Measurements from ENCODE around the gene ADSS1.
A peak's percentile ranks its signal among the peaks of the same experiment; 100 is the strongest.
"Not testable (repeated sequence)": the region's sequence is repeated elsewhere in the genome, so short reads cannot be mapped to it uniquely, and the experiment has no call there.

Gene ADSS1

DNA sequence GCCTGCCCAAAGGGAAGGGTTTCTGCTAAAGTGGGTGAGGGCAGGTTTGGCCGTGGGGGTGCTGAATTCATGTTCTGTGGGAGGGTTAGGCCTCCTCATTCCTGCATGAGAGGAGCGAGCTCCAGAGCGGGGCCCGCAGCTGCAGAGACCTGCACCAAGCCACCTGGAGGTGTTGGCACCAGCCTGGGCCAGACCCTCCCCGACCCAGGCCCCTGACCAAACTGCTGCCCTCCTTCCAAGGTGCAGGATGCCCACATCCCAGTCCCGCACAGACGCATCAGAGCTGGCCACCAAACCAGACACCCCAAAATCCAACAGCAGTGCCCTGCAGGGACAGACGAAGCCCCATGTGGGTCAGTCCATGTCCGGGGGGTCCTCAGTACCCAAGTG lies 10.6 kb downstream of the ADSS1 start:
- DNase-seq (ENCODE audit: low read depth in 2 of 2): no peak

DNA sequence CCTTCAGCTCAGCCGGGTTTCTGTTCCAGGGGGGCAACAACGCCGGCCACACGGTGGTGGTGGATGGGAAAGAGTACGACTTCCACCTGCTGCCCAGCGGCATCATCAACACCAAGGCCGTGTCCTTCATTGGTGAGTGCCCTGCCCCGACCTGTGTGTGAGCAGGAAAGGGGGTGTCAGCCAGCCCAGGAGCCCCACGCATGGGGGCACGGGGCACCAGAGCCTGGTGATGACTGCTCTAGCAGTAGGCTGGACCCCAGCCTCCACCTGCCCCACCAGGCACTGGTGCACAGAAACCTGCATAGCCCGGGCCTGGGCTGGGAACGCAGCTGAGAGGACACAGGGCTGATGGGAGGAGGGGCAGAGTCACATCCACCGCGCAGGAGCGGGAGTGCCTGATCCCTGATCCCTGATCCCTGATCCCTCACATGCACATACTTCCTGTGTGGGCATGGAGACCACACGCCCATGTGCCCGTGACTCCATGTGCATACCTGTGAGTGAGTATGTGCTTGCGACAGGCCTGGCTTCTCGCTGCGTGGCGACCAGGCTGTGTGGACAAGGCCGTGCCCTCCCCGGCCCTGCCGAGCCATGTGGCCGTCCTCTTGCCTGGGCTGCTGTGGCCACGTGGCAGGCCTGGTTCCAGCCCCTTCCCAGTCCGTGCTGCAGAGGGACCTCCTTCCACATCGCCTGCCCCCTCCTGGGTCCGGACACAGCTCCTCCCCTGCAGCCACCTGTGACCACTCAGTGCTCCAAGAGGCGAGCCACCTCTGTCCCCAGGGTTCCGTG lies 11.2 kb downstream of the ADSS1 start:
- DNase-seq (ENCODE audit: low read depth in 2 of 2): no peak

DNA sequence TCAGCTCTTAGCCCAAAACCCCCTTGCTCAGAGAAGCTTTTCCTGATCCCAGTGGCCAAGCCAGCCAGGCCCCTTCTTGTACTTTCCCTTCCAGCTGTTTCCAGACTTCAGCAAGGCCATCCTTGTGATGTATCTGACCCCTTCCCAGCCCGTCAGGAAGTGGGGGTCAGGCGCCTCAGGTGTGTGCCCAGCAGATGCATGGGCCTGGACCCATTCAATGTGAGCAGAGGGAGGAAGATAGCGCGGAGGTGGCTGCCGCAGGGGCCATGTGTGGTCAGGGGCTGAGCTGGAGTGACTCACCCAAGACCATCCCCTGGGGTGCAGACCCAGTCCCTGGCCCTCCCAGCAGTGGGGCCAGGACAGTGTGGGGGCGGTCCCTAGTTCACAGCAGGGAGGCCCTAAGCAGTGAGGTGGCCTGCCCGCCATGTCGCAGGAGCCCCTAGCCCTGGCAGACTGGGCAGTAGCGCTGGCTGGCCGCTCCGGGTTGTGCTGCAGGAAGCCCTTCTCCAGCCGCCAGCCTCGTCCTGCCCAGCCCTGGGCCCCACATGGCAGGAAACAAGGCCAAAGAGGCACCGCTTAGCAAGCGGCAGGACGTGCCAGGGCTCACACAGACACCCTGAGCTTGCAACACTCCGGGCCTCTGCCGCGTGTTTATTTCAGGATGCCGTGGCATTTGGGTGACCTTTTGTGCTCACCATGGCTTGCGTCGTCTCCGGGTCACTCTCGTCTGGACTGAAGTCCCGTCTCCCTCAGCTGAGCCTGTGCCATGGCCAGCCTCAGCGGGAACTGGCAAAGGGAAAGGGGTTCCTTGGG lies 12.0 kb downstream of the ADSS1 start:
- no peak for DNase-seq (ENCODE audit: low read depth in 2 of 2)

DNA sequence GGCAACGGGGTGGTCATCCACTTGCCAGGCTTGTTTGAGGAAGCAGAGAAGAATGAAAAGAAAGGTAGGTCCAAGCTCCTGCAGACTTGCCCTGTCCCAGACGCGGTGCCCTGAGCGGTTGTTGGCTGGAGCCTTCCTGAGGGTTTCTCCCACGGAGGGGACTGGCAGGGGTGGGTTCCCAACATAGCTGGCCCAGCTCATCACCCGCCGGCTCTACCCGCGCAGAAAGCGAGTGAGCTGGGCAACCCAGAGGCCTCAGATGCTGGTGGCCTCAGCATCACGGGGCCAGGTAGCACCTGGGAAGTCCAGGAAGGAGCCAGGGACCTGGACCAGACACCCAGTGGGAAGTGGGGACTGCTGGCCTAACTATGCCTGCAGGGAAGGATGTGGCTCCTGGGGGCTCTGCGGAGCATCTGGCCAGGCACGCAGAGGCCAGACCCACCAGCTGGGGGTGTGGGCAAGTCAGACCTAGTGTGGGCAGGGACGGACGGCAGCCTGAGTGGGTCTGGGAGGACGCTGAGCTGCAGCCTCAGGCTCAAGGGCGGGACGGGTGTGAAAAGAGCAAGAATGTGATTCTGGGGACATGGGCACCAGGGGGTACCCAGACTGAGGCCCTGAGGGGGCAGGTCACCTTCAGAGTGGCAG lies 14.5 kb downstream of the ADSS1 start:
- no peak for DNase-seq (ENCODE audit: low read depth in 2 of 2)

DNA sequence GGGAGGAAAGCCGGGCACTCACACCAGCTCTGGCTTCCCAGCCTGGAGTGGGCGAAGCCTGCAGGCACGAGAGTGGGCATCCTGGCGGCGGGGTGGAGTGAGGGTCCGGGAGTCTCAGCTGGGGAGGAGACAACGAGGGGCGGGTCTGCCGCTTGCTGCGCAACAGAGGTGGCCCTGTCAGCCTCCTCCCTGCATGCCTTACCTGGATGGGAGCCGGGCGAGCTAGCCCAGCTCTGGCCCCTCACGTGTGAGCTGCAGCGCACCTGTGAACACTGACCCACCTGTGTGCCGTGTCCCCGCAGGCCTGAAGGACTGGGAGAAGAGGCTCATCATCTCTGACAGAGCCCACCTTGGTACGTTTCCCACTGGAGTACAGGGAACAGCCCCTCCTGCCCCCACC lies 15.0 kb downstream of the ADSS1 start:
- no peak for DNase-seq (ENCODE audit: low read depth in 2 of 2)

DNA sequence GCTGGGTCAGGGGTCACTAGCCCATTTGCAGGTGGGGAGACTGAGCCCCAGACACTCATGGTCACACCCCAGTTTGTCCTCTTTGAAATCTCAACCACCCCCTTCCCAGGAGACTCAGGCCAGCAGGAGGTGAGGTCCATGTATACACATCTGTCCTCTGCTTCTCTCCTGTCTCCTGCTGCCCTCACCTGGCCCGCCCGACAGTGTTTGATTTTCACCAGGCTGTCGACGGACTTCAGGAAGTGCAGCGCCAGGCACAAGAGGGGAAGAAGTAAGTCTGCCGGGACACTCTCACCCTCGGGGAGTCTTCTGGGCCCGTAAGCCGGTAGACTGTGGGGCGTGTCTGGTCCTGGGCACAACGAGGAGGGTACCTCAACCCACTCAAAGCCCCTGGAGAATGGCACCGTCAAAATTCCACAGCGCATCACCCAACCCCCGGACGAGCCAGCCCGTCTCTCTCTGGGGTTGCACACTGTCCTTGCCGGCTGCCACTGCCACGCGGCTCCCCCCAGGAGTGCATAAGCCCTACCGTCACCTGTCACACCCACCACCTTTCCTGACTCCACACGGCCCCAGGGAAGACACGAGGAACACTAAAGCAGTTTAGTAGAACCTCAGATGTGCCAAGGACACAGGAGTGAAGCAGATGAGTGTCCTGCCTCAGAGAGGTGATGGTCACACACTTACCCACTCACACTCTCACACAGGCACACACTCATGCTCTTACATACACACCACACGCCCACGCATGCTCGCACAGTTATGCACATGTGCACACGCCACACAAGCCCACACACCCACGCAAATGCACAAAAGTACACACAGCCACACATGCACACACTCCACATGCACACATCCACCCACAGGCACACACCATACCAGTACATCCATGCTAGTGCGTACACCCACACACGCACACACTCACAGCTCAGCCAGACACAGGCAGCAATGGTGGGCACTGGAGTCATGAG lies 15.8 kb downstream of the ADSS1 start:
- DNase-seq (ENCODE audit: low read depth in 2 of 2): no peak

DNA sequence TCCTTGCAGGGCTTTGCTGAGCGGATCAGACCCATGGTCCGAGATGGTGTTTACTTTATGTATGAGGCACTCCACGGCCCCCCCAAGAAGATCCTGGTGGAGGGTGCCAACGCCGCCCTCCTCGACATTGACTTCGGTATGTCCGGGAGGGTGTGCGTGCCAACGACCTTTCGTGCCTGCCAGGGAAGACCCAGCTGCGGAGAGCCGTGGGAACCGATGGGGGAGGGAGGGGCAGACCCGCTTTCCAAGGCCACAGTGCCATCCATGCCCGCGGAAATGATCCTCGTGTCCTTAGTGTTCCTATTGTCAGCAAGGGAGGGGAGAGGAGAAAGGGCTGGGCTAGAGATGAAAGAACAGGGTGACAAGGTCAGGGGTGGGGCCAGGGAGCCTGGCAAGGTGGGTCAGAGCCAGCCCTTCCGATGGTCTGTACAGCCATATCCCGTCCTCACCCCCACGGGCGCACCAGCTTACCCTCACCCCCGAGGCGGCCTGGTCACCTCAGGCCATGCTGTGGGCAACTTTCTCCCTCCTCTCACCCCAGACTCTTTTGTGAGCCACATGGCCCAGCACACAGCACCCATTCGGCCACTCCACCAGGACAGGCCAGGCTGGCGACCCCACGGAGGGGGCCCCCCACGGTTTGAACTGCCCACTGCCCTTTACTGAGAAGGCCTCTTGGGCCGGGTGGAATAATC lies 17.2 kb downstream of the ADSS1 start:
- no peak for DNase-seq (ENCODE audit: low read depth in 2 of 2)

DNA sequence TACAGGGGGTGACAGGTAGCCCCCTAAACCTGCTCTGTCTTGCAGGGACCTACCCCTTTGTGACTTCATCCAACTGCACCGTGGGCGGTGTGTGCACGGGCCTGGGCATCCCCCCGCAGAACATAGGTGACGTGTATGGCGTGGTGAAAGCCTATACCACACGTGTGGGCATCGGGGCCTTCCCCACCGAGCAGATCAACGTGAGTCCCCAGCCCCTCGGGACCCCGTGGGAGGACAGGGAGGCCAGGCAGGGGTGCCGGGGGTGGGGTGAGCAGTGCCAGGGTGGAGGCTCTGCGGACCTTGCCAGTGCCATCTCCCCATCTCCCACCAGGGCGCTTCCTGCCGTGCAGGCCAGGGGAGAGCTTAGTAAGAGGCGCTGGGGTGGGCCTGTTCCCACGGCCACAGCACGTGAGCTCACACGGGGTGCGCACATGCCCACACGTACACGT lies 17.8 kb downstream of the ADSS1 start:
- no peak for DNase-seq (ENCODE audit: low read depth in 2 of 2)

DNA sequence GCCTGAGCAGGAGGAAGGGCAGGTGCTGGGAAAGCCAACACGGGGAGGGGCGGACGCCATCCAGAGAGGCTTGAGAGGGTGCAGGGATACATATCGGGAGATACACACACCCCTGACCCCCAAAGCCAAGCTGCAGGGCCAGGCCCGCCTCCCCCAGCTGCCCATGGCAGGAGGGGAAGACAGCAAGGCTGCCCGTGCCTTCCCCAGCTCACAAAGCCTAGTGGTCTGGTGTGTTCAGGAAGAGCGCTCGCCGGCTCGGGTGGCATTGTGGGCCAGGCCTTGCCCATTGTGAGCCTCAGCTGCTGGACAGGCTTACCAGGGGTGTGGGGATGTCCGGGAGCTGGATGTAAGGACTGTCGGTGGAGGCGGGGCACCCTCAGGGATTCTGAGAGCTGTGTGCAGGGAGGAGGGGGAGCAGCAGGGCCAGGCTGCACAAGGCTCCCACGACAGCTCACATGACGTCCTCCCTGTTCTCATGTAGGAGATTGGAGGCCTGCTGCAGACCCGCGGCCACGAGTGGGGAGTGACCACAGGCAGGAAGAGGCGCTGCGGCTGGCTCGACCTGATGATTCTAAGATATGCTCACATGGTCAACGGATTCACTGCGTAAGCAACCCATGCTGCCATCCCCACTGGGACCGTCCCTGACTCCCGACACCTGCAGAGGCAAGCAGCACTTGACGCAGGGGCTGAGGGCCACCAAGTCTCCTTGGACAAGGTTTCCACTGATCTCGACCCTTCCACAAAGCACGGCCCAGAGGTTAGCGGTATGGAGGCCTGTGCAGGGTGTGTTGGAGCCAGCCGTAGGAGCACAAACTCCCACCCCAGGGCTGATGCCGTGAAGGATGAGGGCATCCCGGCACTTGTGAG lies 18.8 kb downstream of the ADSS1 start:
- DNase-seq (ENCODE audit: low read depth in 2 of 2): no peak

DNA sequence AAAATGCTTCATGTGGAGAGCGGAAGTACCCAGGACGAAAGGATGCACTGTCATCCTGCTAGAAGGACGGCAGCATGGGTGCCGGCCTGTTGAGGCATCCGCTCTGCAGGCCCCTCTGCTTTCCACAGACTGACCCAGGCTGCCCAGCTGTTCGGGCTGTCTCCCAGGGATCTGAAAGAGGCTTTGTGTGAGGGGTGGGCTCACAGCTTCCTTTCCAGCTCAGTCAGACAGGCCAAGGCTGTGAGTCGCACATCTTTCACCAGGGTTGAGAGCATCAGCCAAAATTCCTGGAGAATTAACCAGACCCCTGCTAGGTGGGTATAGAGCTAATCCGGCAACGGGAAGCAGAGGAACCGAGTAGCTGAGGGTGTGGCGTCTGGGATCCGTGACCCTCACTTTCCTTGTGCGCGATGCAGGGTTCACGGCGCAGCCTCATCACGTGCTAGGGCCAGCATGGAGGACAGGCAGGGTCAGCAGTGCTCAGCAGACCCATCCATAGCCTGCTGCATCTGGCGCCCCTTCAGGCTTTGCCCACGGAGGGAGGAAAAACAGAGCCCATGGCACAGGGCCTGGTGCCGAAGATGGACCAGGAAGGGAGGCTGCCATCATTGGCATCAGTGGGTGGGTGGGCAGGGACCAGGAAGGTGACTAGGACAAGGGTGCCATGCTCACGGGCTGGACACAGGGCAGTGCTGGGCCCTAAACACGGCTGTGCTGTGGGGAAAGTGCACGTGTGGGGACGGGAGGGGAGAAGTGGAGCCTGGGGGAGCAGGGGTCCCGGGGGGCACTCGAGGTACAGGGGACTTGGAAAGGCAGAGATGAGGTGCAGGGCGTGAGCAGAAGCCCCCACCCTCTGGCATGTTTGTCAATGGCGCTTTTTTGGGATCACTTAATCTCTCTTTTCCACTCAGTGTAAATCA lies 19.7 kb downstream of the ADSS1 start:
- peak; percentile 44 to 45 for DNase-seq (ENCODE audit: low read depth in 2 of 2)

DNA sequence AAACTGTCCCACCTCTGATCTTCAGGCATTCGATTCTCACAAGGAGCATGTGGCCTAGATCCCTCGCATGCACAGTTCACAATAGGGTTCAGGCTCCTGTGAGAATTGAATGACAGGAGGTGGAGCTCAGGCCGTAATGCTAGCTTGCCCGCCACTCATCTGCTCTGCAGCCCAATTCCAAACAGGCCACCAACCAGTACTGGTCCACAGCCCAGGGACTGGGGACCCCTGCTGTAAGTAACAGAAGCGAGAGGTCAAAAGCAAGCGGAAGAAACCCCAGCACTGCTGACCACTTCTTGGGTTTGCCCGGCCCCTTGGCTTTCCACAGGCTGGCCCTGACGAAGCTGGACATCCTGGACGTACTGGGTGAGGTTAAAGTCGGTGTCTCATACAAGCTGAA lies 20.5 kb downstream of the ADSS1 start:
- no peak for DNase-seq (ENCODE audit: low read depth in 2 of 2)

DNA sequence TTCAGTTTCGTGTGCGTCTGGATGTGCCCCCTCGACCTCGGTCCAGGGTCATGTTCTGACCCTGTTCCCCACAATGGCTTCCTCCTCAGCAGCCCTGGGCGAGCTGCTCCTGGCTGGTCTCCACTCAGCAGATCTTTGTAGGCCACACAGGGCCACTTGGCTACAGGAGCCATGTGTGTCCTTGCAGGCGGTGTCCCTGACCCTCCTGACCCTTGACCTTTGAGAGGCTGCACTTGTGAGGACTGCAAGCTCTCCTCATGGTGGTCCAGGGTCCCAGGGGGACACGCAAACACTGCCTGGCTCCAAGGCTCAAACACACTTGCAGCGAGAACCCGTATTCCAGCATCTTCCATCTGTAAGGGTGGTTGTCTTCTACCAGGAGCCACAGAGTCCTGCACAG lies 21.4 kb downstream of the ADSS1 start:
- no peak for DNase-seq (ENCODE audit: low read depth in 2 of 2)

DNA sequence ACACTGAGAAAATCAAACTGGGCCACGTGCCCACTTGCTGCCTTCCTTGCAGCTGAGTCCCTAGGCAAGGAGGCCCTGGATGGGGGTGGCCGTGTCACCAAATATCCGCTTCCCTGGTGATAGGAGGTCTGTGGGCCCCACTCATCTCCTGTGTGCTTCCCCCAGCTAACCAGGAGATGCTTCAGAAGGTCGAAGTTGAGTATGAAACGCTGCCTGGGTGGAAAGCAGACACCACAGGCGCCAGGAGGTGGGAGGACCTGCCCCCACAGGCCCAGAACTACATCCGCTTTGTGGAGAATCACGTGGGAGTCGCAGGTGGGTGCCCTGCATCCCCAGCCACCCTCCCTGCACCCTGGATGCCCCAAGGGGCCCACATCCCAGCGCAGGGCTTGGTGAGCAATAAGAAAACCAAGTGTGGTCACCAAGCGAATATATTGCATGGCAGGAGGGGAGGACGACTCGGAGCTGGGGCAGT lies 22.1 kb downstream of the ADSS1 start:
- no peak for DNase-seq (ENCODE audit: low read depth in 2 of 2)

DNA sequence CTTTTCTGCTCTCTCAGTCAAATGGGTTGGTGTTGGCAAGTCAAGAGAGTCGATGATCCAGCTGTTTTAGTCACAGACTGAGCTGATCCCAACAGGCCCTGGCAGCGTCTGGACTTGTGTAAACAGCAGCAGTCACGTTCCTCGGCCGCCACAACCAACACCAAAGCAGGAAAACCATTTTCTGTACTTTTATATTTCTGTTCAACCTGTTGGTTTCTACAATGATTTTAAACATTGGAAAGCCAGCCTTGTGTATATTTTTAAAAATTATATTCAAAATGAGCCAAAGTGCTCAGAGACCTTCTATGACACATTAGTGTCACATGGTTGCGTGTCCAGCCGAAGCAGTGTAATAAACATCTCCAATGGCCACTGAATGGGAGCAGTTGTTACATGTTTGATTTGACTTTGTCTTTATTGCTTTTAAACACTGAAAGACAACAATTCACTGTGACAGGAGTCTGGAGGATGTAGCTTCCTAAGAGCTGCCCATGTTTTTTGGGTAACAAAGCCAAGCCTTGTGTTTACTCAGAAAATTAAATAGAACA lies 23.0 kb downstream of the ADSS1 start:
- DNase-seq (ENCODE audit: low read depth in 2 of 2): no peak

DNA sequence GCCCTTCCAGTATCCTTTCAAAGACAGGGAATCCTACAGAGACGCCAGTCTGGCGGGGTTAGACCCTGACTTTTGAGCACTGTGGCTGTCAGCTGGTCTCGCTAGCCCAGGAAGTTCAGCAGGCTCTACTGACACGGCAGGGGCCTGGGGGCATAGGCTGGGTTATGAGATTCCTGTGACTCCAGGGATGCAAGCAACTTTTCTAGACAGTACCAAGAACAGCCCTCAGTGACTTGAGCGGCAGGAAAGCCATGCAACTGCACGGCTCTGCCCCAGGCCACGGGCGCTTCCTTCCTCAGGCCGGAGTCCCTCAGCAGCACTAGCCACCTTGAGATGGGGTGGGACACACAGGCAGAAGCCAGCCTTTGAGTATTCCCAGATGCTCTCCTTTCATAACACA lies 23.8 kb downstream of the ADSS1 start:
- no peak for DNase-seq (ENCODE audit: low read depth in 2 of 2)

DNA sequence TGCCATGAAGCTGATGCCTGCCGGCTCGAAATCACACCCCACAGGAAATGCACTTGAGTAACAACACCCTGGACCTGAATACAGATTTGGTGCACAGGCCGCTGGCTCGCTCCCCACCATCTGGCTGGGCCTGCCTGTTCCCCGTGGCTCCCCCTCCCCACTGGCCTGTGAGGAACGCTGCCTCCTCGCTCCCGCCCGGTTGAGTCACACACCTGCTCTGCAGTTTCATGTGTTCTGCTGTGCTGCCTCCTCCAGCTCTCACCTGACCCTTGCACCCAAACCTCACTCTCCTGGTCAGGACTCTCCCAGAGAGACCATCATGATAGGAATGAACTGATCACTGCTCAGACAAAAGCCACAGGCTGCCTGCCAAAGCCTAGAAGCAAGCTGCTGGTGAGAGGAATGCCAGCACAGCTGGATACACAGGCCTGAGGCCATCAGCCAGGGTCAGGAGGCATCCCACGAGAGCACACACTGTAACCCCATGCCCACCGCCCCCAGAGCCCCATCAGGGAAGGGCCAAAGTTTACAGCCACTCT lies 25.2 kb downstream of the ADSS1 start:
- no peak for DNase-seq (ENCODE audit: low read depth in 2 of 2)

DNA sequence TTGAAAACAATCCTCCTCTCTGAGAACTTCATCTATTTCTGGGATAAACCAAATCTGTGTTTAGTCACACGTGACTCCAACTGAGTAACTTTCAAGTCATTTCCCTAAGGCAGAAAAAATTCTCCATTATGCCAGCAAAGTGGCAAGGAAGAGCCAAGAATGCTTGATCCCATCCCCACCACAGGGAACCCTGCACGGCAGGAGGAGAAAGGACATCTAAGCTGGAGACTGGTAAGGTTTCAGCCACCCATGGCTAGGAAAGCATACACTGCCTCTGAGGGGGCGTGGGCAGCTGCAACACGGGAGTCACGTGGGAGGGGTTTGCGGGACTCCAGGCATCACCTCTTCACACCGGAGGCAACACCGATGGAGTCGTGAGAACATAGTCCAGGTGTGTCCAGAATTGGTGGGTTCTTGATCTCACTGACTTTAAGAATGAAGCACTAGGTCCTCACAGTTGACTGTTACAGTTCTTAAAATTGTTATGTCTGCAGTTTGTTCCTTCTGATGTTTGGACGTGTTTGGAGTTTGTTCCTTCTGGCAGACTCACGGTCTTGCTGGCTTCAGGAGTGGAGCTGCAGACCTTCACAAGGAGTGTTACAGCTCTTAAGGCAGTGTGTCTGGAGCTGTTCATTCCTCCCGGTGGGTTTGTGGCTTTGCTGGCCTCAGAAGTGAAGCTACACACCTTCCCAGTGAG lies 26.2 kb downstream of the ADSS1 start:
- no peak for DNase-seq (ENCODE audit: low read depth in 2 of 2)

DNA sequence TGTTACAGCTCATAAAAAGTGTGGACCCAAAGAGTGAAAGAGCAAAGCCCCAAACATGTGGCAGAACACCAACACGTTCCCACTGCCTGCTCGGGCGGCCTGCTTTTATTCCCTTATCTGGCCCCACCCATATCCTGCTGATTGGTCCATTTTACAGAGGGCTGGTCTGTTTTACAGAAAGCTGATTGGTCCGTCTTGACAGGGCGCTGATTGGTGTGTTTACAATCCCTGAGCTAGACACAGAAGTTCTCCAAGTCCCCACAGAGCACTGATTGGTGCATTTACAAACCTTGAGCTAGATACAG lies 26.7 kb downstream of the ADSS1 start:
- DNase-seq (ENCODE audit: low read depth in 2 of 2): not testable (repeated sequence)
